PC-9 (cell line): ENCODE measurements around the gene RNF149. TPM values are rescaled to one million over a fixed set of nuclear protein-coding genes. Genes with fewer than 3 reads are reported as not detected.

Experiments used
- BruUV-seq: library from RNA; stranded (reverse); fragments of 400-500 nt; replicated peaks from 2 replicates; lab custom pipeline; 2021; lab: Mats Ljungman, UMichigan
- CTCF ChIA-PET: fragments of 300-600 bp; sonication (Branson Sonifier 250); formaldehyde crosslinking; loops from one replicate; lab custom pipeline; 2022; ENCODE audit warnings: antibody characterized with exemption; lab: Charles Lee
- POLR2A ChIA-PET: fragments of 300-600 bp; sonication (Branson Sonifier 250); formaldehyde crosslinking; loops from one replicate; lab custom pipeline; 2022; ENCODE audit warnings: antibody characterized with exemption; ENCODE audit not compliant: unreplicated experiment; lab: Charles Lee
- DNase-seq, 2 experiments: peaks; one replicate each; pipeline versions ENCODE4 v3.0.0 to v3.0.0-alpha.2; 2015 to 2022; ENCODE audit warnings: mixed read lengths in 1 of 2
- H2AFZ ChIP-seq: fragments of 200-600 bp; sonication (generic); 2 replicates; pipeline ENCODE4 v1.8.1; 2017; ENCODE audit warnings: antibody characterized with exemption
- H3F3A ChIP-seq: fragments of 200-600 bp; sonication (generic); 2 replicates; pipeline ENCODE4 v1.8.1; 2017; ENCODE audit warnings: antibody characterized with exemption, mild to moderate bottlenecking, low read depth; ENCODE audit not compliant: insufficient read depth
- H3K27ac ChIP-seq: fragments of 200-600 bp; sonication (generic); 2 replicates; pipeline ENCODE4 v1.6.1; 2016; ENCODE audit warnings: mixed run types
- H3K27me3 ChIP-seq: fragments of 200-600 bp; sonication (generic); 2 replicates; pipeline ENCODE4 v1.6.1; 2016; ENCODE audit warnings: low read depth, mixed run types; ENCODE audit not compliant: insufficient read depth
- H3K36me3 ChIP-seq: fragments of 200-600 bp; sonication (generic); 2 replicates; pipeline ENCODE4 v1.6.1; 2016; ENCODE audit warnings: low read depth, mixed run types
- H3K4me1 ChIP-seq: fragments of 200-600 bp; sonication (generic); replicated peaks from 2 replicates; pipeline ENCODE4 v1.6.1; 2016; ENCODE audit warnings: mixed run types; ENCODE audit not compliant: insufficient read depth
- H3K4me2 ChIP-seq: fragments of 200-600 bp; sonication (generic); 2 replicates; pipeline ENCODE4 v1.6.1; 2017; ENCODE audit warnings: mixed run types
- H3K4me3 ChIP-seq: fragments of 200-600 bp; sonication (generic); 2 replicates; pipeline ENCODE4 v1.6.1; 2016; ENCODE audit warnings: mixed run types
- H3K79me2 ChIP-seq: fragments of 200-600 bp; sonication (generic); 2 replicates; pipeline ENCODE4 v1.6.1; 2017; ENCODE audit warnings: low read depth, mixed run types
- H3K9me2 ChIP-seq: fragments of 200-600 bp; sonication (generic); 2 replicates; pipeline ENCODE4 v1.8.1; 2017; ENCODE audit warnings: mild to moderate bottlenecking; ENCODE audit not compliant: insufficient read depth
- H3K9me3 ChIP-seq: fragments of 200-600 bp; sonication (generic); 2 replicates; pipeline ENCODE4 v1.8.1; 2016; ENCODE audit warnings: low read depth; ENCODE audit not compliant: insufficient read depth
- H4K20me1 ChIP-seq: fragments of 200-600 bp; sonication (generic); 2 replicates; pipeline ENCODE4 v1.8.1; 2017; ENCODE audit not compliant: insufficient read depth
- EZH2 ChIP-seq: fragments of 200-600 bp; sonication (generic); IDR thresholded peaks from 2 replicates; pipeline ENCODE4 v1.8.0; 2017; ENCODE audit warnings: antibody characterized with exemption, low read depth
- intact Hi-C: fragments of 100-400 bp; cut with micrococcal nuclease; formaldehyde crosslinking; loops from one replicate; pipeline ENCODE4 v1.10.0; 2022; ENCODE audit not compliant: unreplicated experiment
- total RNA-seq: library from RNA; stranded (reverse); gene quantifications from 2 replicates; pipeline ENCODE4 v1.2.3, GENCODE V29; 2021
- TF ChIP-seq, protein P1 (sequence below): fragments of 200-600 bp; sonication (generic); conservative IDR thresholded peaks from 2 replicates; pipeline ENCODE4 v1.6.1; 2017; ENCODE audit warnings: mixed run types, antibody characterized with exemption, mild to moderate bottlenecking, moderate library complexity

The RNF149 gene
- total RNA-seq, 1 experiment from 2014 or later = 58.6 TPM

DNA sequence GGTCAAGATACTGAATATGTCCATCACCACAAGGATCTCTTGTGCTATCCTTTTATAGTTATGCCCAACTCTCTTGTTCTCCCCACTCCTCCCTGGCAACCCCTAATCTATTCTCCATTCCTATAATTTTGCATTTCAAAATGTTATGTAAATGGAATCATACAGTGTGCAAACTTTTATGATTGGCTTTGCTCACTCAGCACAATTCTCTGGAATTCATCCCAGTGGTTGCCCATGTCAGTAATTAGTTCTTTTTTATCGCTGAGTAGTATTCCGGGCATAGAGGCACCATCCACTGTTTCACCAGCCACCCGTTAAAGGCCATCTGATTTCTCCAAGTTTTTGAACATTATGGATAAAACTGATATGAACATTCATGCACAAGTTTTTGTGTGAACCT, 38.4 kb upstream of the RNF149 start:
- peaks cover 18% of the 10 kb centered on the region for H3K4me1 ChIP-seq
- intact Hi-C loops = no loop called here
- 0 out of 2 replicates have a peak, but pooled peaks cover 4% of the 10 kb centered on the region for H3K36me3 ChIP-seq
- no peak for DNase-seq
- H2AFZ ChIP-seq = no peak overlapping the region
- no peaks in the 10 kb centered on the region for H3K9me2 ChIP-seq
- BruUV-seq = no TSS peak
- no peaks in the 10 kb centered on the region for H4K20me1 ChIP-seq
- no peaks in the 10 kb centered on the region for H3K79me2 ChIP-seq
- H3F3A ChIP-seq = no peaks in the 10 kb centered on the region; the same call in none of the 2 replicates
- H3K4me2 ChIP-seq = no peak overlapping the region
- no peak overlapping the region for H3K4me3 ChIP-seq
- TF ChIP-seq, protein P1, sequence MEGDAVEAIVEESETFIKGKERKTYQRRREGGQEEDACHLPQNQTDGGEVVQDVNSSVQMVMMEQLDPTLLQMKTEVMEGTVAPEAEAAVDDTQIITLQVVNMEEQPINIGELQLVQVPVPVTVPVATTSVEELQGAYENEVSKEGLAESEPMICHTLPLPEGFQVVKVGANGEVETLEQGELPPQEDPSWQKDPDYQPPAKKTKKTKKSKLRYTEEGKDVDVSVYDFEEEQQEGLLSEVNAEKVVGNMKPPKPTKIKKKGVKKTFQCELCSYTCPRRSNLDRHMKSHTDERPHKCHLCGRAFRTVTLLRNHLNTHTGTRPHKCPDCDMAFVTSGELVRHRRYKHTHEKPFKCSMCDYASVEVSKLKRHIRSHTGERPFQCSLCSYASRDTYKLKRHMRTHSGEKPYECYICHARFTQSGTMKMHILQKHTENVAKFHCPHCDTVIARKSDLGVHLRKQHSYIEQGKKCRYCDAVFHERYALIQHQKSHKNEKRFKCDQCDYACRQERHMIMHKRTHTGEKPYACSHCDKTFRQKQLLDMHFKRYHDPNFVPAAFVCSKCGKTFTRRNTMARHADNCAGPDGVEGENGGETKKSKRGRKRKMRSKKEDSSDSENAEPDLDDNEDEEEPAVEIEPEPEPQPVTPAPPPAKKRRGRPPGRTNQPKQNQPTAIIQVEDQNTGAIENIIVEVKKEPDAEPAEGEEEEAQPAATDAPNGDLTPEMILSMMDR = no peak
- no peak for TF ChIP-seq EZH2
- no peaks in the 10 kb centered on the region for H3K9me3 ChIP-seq
- no peak overlapping the region for H3K27ac ChIP-seq
- POLR2A ChIA-PET = no interaction called here
- CTCF ChIA-PET = no interaction called here
- H3K27me3 ChIP-seq = no peaks in the 10 kb centered on the region

DNA sequence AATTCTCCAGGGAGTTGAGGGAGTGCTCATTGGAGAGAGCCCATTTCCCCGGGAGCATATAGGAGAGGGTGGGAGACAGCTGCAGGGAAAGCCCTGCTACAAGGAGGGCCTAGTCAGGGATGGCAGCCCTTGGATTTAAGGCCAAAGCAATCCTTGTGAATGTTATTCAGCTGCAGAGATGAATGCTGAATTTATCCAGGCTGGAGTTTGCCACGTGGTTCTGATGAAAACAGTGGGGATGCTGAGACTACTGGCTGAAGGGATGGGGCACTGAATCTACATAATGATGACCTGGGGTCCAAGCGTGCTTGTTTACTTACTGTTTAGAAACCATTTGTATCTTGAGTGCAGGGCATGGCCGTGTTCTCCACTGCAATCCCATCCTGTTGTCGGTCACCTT, 35.6 kb upstream of the RNF149 start:
- H3K9me3 ChIP-seq = no peaks in the 10 kb centered on the region
- no peaks in the 10 kb centered on the region for H3K27me3 ChIP-seq
- no TSS peak for BruUV-seq
- H3K4me1 ChIP-seq = peaks cover 31% of the 10 kb centered on the region
- TF ChIP-seq, protein P1 = no peak
- no peak for TF ChIP-seq EZH2
- H4K20me1 ChIP-seq = no peaks in the 10 kb centered on the region
- H3K9me2 ChIP-seq = no peaks in the 10 kb centered on the region
- no peak overlapping the region for H2AFZ ChIP-seq
- H3K36me3 ChIP-seq = 0 out of 2 replicates have a peak, but pooled peaks cover 4% of the 10 kb centered on the region
- no peaks in the 10 kb centered on the region for H3K79me2 ChIP-seq
- POLR2A ChIA-PET = no interaction called here
- no peak overlapping the region for H3K4me3 ChIP-seq
- intact Hi-C loops = loop anchor here (5.0 kb wide), 2 partner anchors 43 to 747 kb away; partner anchors contain the start of gene CREG2
- H3K27ac ChIP-seq = no peak overlapping the region
- H3F3A ChIP-seq = peaks cover 17% of the 10 kb centered on the region
- no peak for DNase-seq
- H3K4me2 ChIP-seq = no peak overlapping the region
- CTCF ChIA-PET = no interaction called here

DNA sequence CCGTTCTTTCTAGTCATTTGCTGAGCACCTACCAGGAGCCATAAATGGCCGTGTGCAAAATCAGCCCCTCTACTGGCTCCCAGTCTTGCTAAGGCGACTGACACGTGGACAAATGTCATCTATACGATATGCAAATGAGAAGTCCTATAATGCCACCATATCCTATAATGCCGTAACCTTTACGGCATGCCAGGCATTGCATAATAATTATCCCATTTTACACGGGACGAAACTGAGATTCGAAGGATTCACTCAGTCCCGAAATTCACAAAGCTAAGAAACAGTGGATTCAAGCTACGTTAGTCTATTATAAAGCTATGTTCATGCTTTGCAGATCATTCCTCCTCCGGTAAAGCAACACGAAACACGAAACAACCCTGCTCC, 34.1 kb upstream of the RNF149 start:
- H2AFZ ChIP-seq = no peak overlapping the region
- H3K4me3 ChIP-seq = no peak overlapping the region
- H3F3A ChIP-seq = peaks cover 28% of the 10 kb centered on the region
- H3K9me3 ChIP-seq = no peaks in the 10 kb centered on the region
- H3K4me2 ChIP-seq = no peak overlapping the region
- no peak for DNase-seq
- H3K27ac ChIP-seq = no peak overlapping the region
- intact Hi-C loops = loop anchor here (1.0 to 5.0 kb wide), 4 partner anchors 45 to 745 kb away; partner anchors contain the start of gene CREG2
- TF ChIP-seq EZH2 = no peak
- TF ChIP-seq, protein P1 = no peak
- peaks cover 33% of the 10 kb centered on the region for H3K4me1 ChIP-seq
- H3K79me2 ChIP-seq = no peaks in the 10 kb centered on the region
- no peaks in the 10 kb centered on the region for H4K20me1 ChIP-seq
- ChIA-PET CTCF (interaction anchor here (0.6 to 1.6 kb wide), 6 partner anchors 12 to 489 kb away, joined by 3 to 13 read pairs (median 4); partner anchors contain the start of gene CREG2), POLR2A (interaction anchor here (0.6 to 1.1 kb wide), 4 partner anchors 45 to 541 kb away, joined by 3 to 9 read pairs (median 6); partner anchors contain the start of gene CREG2)
- H3K9me2 ChIP-seq = no peaks in the 10 kb centered on the region
- H3K27me3 ChIP-seq = no peaks in the 10 kb centered on the region
- no TSS peak for BruUV-seq
- H3K36me3 ChIP-seq = no peaks in the 10 kb centered on the region
